Renal cortex interstitium (tissue), 11 donors: ENCODE measurements around the gene PAH. TPM values are rescaled to one million over a fixed set of nuclear protein-coding genes. Genes with fewer than 3 reads are reported as not detected.
"Not testable (repeated sequence)": the region's sequence is repeated elsewhere in the genome, so short reads cannot be mapped to it uniquely, and the experiment has no call there.

Source experiments
- DNase-seq, 11 donors: peaks; one replicate each; pipeline ENCODE4 v3.0.0-alpha.2; 2013; ENCODE audit warnings: low read depth in 9 of 11, low spot score in 4 of 11; ENCODE audit errors: extremely low read depth in 1 of 11
- polyA plus RNA-seq, 3 donors: library from polyadenylated mRNA; unstranded; fragments of 120-200 nt; gene quantifications; one replicate each; pipeline ENCODE4 v1.2.1, GENCODE V29; 2013; ENCODE audit not compliant: insufficient read length in 3 of 3

The PAH gene
- polyA plus RNA-seq, 3 donors: 64.0 to 81.3 (median 68.7) TPM

DNA sequence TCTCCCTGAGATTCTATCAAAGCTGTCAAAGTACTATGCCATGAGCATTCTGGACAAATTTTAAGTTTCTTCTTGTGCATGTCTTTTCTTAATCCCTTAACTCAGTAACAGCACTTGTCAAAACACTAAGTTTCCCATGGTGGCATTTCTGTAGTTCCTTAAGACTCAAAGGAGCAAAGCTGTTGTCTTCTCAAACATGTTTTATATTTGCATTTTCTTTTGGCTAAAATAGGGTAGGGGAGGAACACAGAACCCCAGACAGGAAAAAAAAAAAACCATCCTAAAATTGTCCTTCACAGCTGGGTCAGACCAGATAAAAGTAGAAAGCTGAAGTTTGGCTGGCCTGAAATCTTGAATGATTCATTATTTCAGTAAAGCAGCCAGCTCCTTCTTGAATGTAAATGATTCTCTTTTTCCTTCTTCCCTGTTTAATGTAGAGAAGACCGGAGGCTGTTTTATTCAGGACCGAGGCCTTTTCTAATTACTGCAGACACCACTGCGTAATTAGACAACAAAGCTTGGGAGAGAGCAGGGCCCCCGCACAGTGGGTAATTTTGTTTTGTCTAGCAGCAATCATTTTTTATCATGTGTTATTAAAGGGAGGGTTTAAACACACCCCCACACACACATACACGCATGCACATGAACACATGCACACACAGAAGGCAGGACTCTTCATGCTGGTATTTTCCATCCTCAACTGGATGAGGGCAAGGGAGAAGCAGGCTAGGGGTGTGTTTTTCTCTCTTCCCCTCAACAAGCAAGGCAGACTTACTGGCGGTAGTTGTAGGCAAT lies 51.0 kb downstream of the PAH start:
- no peak for DNase-seq

GRCh38 chr12:102862486-102862885 lies 54.6 kb downstream of the PAH start:
- DNase-seq: no peak

DNA sequence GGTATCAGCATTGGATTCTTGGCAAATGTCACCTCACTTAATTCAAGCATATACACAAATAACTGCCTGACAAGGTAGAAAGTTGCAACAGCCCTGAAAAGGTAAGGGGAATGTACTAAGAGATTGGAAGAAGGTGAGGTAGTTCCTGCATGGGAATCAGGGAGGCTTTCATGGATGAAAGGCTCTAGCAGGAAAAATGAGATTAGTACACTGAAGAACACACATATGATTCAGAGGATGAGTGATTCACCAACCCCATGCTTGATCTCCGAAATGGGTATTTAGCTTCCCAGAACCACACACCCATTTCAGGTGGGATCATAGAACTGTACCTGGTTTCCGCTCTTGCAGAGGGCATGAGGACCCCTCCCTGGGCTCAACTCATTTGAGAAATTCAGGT lies 65.8 kb downstream of the PAH start:
- DNase-seq: no peak

DNA sequence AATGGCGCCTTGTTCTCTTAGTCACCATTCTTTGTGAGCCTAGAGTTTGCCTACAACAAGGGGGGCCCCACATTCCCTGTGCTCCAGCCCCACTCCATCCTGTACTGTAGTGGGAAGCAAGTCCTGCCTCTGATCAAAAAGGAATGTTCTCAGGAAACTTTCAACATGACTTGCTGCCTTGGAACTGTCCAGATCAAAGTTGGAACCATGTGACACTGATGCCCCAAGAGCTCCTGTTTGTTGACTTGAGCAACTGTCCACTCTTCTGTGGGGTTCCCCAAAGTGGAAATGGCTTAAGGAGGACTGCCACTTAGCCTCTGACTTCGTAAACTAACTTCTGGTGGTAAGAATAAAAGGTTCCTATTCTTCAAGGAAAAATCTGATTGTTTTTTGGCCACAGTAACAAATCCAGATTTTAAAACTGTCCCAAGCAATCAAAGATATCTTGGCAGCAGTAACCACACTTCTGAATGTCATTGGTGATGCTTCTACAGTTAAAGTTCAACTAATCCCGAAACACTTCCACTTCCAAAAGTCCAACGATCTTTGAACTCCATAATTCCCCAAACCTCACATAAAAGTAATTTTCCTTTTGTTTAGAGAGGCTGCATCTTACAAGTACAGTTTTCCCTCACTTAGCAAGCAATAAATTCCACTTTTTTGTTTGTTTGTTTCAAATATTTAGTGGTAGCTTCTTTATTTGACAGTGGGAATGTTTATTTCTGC lies 67.2 kb downstream of the PAH start:
- DNase-seq: no peak

DNA sequence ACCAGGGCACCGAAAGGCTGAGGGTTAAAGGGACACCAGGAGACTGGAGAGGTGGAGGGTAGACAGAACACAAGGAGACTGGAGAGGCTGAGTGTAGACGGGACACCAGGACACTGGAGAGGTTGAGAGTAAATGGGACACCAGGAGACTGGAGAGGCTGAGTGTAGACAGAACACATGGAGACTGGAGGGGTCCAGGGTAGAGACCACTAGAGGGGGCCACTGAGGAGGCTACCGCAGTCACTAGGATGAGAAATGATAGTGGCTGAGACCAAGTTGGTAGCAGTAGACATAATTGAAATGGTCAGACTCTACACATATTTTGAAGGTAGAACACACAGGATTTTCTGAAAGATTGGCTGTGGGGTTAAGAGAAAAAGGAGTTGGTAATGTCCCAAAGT lies 68.2 kb downstream of the PAH start:
- DNase-seq: no peak

DNA sequence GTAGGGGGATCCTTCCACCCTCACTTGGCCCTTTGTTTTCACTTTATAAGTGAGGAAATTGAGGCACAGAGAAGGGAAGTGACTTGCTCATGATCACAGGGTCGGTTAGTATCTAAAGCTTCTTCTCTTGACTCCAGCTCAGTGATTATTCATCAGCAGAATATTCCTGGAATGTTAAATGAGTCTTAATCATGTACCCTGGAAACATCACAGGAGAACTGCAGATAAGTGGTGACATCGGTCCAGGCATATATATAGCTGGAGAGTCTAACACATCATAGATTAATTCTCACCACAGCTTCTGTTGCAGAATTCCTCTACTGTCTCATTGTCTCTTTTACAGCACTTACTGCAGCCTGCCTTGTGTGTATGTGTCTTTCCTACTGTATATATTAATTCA lies 69.9 kb downstream of the PAH start:
- DNase-seq: no peak

GRCh38 chr12:102833687-102834441 lies 83.2 kb downstream of the PAH start:
- peak in 10 of 11 donors; percentile 12 to 59 (median 23) for DNase-seq

DNA sequence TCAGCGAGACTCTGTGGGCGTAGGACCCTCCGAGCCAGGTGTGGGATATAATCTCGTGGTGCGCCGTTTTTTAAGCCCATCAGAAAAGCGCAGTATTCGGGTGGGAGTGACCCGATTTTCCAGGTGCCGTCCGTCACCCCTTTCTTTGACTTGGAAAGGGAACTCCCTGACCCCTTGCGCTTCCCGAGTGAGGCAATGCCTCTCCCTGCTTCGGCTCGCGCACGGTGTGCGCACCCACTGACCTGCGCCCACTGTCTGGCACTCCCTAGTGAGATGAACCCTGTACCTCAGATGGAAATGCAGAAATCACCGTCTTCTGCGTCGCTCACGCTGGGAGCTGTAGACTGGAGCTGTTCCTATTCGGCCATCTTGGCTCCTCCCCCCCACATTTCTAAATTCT lies 84.2 kb downstream of the PAH start:
- not testable (repeated sequence) for DNase-seq

GRCh38 chr12:102824218-102824835 lies 92.7 kb downstream of the PAH start:
- DNase-seq: peak; percentile 27 to 69 (median 57)

DNA sequence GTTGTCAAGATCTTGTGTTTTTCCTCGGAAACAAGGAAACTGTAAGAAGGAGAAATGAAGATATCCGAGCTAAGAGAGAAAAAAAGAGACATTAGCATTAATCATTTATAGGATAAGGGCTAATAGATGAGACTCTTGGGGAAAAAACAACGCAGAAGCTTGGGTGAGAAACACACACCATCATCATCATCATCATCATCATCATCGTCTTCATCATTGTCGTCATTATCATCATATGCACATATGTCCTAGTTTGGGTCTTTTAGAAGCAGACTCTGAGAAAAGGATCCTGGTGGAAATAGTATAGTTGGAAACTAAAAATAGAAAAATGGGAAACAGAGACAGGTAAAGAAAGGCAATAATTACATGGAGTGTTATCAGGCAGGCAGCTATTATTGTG lies 95.9 kb downstream of the PAH start:
- no peak for DNase-seq

DNA sequence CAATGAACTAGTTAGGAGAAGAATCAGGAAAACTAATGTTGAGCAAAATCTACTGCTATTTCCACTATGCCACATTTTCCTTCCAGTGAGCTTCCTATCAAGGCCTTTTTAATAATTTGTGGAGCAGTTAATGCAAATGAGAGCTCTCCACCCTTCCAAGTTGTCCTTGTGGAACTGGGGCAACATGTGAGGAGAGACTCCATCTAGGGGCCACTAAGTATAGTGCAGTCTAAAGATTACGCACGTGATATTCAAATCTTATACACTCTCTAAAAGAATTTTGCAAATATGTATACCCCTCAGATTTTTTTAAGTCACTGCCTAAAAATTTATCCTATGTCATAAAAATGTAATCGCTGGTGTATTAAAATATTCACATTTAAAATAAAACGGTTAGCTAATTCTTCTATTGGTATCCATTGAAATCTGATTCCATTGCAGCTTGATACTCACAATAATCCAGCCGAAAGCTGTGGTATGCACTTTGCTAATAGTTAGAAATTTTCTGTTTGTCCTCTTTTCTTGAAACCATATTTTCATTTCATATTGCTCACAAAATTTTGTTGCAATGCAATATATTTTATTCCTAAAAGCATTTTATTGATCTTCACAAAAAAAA lies 100.1 kb downstream of the PAH start:
- DNase-seq: peak in 2 of 11 donors; percentile 8 to 12

GRCh38 chr12:102814691-102815367 lies 102.2 kb downstream of the PAH start:
- no peak for DNase-seq

GRCh38 chr12:102812344-102812743 lies 104.7 kb downstream of the PAH start:
- no peak for DNase-seq

DNA sequence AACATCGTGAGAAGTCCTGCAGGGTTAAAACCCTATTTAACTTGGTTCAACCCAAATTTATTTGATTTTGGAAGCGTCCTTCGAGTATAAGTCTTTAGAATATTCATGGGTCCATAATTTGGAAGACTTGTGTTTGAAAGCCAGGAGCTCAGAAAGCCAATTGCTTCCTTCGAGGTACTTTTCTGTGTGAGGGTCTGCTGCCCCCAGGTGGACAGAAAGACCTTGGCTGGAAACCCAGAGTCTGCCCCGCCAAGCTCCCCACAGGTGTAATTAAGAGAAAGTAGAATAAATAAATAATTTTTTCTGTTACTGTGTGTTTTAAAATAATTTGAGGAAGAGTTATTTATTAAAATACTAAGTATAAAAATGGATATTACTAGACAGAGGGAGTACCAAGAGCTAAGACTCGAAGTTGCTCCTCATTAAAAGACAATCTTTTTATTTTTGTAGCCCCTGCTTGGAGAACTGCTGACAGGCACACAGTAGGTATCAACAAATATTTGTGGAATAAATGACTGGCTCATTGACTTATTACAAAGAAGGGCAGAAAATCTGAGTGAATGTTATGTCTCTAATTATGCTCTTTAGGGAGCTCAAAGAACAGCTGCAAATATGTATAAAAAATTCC lies 105.8 kb downstream of the PAH start:
- DNase-seq: peak in 1 of 11 donors; percentile 8

- no peak for DNase-seq
Observed at GRCh38 chr12:102808412-102808811, 108.6 kb downstream of the PAH start.

DNA sequence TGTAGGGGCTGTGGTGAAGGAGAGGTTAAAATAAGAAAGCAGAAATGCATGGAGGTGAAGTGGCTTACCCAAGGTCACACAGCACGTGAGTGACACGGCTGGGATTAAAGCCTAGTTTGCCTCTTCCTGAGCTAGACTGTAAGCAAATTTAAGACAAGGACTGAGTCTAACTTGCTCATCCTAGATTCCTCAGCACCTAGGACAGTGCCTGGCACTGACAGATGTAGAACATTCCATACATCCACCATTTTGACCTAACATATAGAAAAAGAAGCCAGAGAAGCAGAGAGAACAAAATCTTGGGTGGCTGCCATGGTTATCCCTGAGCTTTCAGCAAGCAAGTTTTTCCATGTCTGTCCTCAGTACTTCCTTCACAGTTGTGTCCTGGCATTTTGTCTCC lies 110.5 kb downstream of the PAH start:
- no peak for DNase-seq

DNA sequence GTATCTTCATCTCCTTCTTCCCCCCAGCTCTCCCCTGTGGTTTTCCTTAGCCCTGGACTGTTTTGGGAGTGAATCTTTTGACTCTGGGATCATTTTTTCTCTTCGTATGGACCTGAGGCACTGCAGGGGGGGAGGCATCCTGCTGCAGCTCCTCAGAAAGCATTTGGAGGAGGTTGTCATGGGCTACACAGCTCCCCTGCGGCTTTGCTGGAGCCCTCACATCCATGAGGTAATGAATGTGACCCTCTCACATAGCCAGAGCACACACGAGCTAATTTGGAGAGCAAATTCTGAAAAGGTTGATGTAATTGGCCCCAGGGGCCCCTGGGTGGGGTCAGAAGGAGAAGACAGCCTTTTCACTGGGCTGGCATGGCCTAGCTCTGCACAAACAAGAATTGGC lies 110.9 kb downstream of the PAH start:
- DNase-seq: no peak

DNA sequence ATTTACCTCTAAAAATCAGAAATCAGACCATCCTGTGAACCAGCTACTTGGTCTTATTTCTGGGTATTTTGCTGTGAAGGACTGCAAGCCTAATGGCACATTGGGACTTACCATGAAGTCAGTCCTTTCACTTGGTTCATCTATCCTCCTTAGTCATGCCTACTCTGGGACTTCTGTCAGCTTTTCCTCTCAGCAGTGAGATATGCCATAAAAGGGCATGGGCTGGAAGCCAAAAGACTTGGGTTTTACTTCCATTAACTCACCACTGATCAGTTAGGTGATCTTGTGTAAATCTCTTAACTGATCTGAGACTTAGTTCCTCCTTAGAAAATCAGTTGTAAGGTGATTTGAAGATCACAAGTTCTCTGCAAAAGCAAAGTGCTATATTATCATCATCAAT lies 116.5 kb downstream of the PAH start:
- no peak for DNase-seq
